HEK293 (cell line): ENCODE data around the gene IL11RA.

Experiments
- CTCF ChIP-seq: fragments of 450-650 bp; formaldehyde crosslinking; IDR thresholded peaks from 2 replicates; pipeline ENCODE4 v1.5.1; 2016; ENCODE audit warnings: missing biosample characterization, missing genetic modification characterization
- ZBTB1 ChIP-seq: fragments of 450-650 bp; formaldehyde crosslinking; IDR thresholded peaks from 2 replicates; pipeline ENCODE4 v1.5.1; 2016; ENCODE audit warnings: missing biosample characterization, missing genetic modification characterization
- ZSCAN5A ChIP-seq: fragments of 450-650 bp; formaldehyde crosslinking; IDR thresholded peaks from 2 replicates; pipeline ENCODE4 v1.5.1; 2016; ENCODE audit warnings: missing biosample characterization, missing genetic modification characterization

GRCh38 chr9:34662526-34663302 lies 10.7 kb downstream of the IL11RA start, which contains the start of gene CCL27:
- TF ChIP-seq ZSCAN5A (tag by site-specific recombination): no peak
- TF ChIP-seq CTCF (tag by site-specific recombination): no peak
- no peak for TF ChIP-seq ZBTB1 (tag by site-specific recombination)
